Activated T-helper 1 cell treated with anti-CD3 and anti-CD28 coated beads, Interleukin-2, amount 50 U/mL, for 16 hours (primary cell): ENCODE data around the gene ANKRD33B.
"Not testable (repeated sequence)": the region's sequence is repeated elsewhere in the genome, so short reads cannot be mapped to it uniquely, and the experiment has no call there.

Experiments
- DNase-seq, 2 donors: peaks; one replicate each; pipeline ENCODE4 v3.0.0-alpha.2; 2020; ENCODE audit warnings: low read depth in 1 of 2, low spot score in 1 of 2

ANKRD33B gene

DNA sequence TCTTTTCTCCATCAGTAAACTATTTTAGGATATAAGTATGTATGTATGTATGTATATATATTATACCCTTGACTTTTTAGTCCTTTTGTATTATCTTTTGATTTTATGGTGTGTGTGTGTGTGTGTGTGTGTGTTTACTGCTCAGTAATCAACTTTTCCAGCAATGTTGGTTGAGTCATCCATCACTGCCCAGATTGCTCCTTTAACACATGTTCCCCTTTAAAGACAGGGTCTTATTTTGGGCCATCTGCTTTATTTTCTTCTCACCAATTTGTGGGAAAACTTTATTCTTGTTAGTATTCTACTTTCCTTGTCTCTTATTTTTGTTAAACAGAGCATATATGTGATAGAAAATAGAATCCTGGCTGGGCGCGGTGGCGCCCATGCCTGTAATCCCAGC lies 28.1 kb downstream of the ANKRD33B start:
- no peak for DNase-seq

DNA sequence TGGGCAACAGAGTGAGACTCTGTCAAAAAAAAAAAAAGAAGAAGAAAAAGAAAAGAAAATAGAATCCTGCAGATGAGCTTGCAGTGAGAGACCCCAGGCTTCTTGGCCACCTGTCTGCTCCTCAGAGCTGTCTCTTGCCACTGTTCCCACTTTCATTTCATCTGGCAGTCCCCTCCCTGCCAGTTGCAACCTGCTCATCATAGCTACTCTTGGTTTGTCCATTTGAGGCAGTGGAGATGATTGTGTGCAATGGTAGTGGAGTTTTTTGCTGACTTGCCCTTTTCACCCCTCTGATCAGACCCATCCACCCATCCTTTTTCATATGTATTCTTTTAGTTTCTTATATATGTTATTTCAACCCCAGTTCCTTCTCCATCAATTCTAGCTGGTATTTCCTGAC lies 28.7 kb downstream of the ANKRD33B start:
- no peak for DNase-seq

DNA sequence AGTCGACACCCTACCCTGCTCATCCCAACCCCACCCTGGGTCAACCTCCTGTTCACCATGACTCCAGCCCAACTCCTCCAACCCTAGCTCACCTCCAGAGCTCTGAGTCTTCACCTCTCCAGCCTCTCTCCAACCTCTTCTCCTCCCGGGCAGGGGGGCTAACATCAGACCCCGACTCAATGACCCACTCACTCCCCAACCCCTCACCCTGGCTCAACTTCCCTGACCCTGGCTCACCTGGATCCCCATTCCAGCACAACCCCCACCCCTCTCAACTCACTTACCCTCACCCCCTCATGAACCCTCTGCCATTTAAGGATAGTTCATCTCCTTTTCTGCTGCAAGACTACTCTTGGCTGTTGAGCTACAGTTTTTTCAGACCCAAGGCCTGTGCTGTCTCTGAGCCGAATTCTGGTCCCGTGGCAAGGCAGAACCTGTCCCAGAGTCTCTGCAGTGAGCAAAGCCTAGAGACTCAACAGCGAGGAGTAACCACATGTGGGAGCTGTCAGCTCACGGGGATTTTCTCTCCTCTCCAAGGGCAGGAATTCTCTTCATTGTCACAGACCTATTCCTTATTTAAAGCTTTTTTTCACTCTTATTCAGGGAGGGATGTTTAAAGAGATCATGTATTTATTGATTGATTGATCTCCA lies 29.8 kb downstream of the ANKRD33B start:
- DNase-seq = no peak

DNA sequence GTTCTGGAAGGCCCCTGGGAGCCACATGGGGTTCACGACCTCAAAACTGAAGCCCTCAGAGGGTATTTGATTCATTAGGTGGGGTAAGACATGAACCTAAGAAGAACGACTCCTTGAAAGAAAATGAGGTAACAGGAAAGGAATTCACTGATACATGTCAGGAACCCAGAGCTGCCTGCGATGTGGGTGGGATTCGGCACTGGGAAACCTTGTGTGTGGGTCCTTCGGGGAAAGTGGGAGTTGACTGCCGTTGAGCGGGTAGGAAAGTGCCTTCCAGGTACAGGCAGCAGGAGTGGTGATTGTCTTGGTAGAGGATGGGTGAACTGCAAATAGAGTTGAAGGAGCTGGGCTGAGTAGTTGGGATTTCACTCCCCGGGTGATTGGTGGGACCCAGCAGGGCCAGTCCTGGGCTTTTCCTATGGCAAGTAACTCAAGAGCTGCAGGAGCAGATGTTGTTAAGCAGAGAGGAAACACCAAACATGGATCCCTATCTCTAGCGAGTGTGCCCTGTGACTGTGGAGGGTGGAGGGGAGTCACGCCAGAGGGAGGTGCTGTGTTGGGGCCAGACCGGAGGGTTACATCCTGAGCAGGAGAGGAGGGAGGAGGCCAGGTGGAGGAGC lies 30.8 kb downstream of the ANKRD33B start:
- no peak for DNase-seq

DNA sequence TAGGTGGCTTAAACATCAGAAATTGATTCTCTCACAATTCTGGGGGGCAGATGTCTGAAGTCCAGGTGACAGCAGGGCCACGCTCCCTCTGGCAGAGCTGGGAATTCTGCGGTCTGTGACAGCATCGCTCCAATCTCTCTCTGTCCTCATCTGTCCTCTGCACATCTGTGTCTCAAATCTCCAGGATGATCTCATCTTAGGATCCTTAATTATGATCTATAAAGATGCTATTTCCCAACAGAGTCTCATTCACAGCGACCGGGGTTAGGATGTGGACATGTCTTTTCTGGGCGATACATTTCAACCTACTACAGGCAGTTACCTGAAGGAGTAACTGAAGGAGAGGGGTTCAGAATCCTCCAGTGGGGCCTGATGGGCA lies 31.4 kb downstream of the ANKRD33B start:
- DNase-seq = no peak

DNA sequence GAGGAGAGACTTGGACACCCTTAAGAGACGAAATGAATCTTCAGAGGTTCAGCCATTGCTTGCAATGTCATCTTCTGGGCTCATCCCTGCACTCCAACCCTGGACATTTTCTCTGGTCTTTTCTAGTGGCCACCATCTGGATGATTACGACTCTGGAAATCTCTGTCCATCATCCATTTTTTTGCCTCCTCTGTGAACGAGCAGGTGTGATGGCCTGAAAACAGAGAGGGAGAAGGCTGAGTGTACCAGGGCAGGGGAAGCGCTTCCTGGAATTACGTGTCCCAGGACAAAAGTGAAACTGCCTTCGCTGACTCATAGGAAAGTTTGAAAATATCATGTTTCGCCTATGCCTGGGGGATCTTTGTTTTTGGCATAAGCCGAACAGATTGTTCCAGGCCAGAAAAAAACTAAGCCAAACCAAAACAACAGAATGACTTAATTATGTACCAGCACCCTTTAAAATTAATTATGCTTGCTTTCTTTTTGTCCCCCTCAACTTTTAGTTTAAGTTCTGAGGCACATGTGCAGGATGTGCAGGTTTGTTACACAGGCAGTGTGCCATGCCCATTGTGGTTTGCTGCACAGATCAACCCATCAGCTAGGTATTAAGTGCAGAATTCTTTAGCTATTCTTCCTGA lies 31.9 kb downstream of the ANKRD33B start:
- peak in 1 of 2 donors; percentile 7 for DNase-seq

DNA sequence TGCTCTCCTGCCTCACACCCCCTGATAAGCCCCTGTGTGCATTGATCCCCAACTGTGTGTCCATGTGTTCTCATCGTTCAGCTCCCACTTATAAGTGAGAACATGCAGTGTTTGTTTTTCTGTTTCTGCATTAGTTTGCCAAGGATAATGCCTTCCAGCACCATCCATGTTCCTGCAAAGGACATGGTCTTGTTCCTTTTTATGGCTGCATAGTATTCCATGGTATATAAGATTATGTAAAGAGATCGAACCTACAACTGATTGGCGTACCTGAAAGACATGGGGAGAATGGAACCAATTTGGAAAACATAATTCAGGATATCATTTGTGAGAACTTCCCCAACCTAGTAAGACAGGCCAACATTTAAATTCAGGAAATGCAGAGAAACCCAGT lies 32.4 kb downstream of the ANKRD33B start:
- no peak for DNase-seq

DNA sequence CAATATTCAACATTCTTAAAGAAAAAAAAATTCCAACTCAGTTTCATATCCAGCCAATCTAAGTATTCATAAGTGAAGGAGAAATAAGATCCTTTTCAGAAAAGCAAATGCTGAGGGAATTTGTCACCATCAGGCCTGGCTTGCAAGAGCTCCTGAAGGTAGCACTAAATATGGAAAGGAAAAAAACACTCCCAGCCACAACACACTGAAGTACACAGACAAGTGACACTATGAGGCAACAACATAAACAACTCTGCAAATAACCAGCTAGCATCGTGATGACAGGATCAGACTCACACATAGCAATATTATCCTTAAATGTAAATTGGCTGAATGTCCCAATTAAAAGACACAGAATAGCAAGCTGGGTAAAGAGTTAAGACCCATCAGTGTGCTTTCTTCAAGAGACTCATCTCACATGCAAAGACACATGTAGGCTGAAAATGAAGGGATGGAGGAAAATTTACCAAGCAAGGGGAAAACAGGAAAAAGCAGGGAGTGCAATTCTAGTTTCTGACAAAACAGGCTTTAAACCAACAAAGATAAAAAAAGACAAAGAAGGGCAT lies 33.1 kb downstream of the ANKRD33B start:
- no peak for DNase-seq

DNA sequence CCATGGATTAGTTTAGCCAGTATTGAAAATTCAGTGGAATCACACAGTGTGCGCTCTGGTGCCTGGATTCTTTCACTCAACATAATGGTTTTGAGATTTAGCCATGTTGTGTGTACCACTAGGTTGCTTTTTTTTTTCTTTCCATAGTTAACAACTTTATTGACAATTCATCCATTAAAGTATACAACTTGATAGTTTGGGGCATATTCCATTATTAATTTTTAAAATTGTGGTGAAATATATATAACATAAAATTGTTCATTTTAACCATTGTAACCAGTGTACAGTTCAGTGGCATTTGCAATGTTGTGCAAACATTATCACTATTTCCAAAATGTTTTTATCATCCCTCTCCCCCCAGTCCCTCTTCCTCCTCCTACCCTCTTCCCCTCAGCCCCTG lies 35.2 kb downstream of the ANKRD33B start:
- no peak for DNase-seq

DNA sequence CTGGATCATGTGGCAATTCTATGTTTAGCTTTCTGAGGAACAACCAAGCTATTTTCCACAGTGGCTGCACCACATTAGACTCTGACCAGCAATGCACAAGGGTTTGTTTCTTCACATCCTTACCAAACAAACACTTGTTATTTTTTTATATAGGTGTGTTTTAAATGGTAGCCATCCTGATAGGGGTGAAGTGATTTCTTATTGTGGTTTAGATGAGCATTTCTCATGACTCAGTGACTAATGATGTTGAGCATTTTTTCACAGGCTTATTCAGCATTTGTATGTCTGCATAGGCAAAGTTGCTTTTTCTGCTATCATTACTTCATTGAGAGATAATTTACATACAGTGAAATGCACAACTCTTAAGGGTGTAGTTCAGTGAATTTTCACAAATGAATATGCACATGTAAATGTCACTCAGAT lies 36.0 kb downstream of the ANKRD33B start:
- no peak for DNase-seq

DNA sequence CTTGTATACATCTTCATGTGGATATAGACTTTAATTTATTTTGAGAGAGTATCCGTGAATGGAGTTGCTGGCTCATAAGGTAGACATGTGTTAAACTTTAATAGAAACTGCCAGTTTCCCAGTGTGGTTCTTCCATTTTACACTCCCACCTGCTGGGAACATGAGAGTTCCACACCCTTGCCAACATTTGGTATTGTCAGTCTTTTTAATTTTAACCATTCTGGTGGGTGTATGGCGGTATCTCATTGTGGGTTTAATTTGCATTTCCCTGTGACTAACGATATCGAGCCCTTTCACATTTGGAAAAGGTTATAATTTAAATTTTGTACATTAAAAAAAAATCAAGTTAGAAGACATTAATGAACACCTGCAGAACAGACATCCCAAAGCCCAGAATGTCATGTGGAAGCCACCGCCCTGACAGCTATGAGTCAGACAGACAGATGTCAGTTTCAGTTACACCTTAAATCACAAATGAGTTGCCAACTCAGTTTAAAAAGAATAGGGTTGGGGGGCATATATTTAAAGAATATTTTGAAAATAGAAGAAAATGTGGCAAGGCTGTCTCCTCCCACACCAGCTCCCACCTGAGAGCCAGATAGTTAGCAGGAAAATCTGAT lies 36.9 kb downstream of the ANKRD33B start:
- DNase-seq = no peak

DNA sequence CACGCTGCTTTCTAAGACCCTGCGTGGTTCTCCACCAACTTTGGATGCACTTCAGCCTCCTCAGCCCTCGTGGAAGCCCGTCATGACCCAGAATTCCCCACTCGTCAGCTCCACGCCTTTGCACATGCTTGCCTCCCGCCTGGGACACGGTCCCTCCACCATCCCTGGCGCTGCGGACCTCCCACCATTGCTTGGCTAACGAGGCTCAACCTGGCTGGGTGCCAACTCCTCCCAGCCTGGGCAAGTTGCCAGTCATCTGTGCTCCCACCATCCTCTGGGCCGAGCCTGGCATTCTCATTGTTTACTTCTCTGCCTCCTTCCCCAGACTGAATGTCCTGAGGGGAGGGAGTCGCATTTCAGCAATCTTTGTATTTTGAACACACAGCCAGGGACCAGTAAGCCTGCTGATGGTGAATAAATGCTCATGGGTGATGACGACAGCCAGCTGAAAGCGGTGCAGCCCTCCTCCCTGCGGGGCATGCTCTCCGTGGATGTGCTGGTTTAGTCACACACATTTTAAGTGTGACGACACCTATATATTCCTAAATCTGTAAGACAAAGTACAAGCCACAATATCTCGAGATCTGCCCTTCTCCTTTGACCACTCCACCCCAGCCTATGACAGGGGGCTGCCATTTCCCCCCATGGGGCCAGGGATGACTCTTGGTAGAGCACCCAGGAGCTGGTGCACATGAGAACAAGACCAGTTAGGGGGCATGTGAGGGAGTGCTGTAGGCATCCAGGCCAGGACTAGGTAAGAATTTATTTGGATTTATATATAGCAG lies 37.6 kb downstream of the ANKRD33B start:
- DNase-seq = no peak

DNA sequence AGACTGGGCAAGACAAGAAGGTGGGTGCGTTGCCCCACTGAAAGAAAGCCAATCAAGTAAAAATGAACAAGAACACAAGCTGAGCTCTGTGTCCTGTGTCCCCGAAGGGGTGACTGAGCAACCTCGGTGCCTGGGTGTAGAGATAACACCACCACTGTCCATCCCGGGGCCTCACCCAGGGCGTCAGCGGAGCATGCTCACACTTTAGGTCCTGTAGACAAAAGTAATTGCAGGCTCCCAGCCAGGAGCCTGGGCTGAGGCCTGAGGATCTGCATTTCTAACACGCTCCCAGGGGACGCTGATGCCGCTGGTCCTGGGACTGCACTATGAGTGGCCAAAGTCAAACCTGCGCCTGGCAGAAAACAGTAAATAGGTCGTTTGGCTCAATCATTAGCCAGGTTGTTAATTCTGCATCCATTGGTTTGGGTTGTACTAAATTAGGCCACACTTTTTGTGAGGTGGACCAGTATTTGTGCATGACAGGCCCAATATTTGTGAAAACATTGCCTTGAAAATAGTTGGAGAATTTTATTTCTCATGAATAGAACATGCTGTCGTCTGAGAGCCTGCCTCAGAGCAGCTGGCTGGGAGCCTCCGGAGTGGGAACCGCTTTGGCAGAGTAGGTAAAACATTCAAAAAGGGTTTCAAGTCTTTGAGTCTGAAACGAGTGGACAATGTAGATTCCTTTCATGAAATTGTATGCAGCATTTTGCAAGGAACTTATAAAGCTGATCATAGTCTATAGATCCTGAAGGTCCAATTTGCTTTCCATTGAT lies 38.3 kb downstream of the ANKRD33B start:
- no peak for DNase-seq

DNA sequence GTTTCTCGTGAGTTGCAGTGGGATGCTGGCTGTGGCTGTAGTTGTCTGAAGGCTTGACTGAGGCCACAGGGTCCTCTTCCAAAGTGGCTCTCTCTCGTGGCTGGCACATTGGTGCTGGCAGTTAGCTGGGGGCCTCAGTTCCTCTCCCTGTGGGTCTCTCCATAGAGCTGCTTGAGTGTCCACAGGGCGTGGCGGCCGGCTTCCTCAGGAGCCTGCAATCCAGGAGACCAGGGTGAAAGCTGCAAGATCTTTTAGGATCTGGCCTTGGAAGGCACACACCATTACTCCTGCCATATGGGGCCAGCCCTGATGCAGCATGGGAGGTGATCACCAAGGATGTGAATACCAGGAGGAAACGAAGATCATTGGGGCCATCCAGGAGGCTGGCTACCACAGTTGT lies 41.1 kb downstream of the ANKRD33B start:
- DNase-seq = no peak

DNA sequence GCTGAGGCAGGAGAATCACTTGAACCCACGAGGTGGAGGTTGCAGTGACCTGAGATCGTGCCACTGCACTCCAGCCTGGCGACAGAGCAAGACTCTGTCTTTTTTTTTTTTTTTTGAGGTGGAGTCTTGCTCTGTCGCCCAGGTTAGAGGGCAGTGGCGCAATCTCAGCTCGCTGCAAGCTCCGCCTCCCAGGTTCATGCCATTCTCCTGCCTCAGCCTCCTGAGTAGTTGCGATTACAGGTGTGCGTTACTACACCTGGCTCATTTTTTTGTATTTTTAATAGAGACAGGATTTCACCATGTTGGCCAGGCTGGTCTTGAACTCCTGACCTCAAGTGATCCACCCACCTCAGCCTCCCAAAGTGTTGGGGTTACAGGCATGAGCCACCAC lies 42.8 kb downstream of the ANKRD33B start:
- DNase-seq = not testable (repeated sequence)

DNA sequence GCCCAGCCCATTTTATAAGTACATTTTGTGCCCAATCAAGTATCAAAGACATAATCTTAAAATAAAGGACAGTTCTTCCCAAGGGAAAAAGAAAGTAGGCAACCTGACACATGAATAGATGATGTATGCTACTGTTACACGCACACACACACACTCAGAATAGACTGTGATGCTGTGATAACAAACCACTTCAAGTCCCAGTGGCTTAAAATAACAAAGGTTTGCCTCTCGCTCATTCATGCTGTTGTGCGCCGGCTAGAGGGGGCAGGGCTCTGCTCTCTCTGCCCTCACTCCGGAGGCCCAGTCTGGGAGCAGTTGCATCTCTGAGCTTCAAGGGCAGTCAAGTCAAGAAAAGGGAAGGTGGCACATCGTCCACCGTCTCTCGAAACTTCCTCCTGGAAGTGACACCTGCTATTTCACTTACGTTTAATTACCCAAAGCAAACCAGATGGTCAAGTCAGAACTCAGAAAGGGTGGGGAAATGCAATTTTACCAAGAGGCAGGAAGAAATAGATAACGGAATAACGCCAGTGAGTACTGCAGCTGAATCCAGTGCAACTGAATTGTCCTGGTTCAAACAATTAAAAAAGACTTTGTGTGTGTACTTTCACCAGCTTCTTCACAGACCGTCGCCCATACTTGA lies 43.3 kb downstream of the ANKRD33B start:
- no peak for DNase-seq

DNA sequence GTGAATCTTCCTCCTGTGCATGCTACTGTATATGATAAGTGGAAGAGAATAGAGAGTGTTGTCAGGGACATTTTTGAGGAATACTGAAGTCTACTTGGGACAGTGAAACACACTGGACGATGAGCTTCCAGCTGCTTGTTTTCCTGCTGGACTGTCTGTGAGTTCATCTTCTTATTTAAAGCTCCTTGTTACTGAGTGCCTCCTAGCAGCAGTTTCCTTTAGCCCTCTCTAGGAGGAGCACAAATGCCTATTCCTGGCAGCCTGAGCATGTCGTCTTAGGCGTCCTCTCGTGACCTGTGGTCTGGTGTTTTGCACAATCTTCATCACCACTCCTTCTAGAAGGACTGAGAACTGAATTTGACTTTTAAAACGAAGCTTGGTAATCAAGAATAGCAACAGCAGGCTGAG lies 43.8 kb downstream of the ANKRD33B start:
- DNase-seq = no peak

DNA sequence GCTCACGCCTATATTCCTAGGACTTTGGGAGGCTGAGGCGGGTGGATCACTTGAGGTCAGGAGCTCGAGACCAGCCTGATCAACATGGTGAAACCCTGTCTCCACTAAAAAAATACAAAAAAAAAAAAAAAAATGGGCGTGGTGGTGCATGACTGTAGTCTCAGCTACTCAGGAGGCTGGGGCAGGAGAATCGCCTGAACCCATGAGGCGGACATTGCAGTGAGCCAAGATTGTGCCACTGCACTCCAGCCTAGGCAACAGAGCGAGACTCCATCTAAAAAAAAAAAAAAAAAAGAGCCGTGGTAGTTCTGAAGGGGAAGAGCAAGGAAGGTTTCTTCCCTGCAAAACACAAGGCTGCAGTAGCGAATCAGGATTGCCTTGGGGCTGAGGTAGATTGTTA lies 44.2 kb downstream of the ANKRD33B start:
- not testable (repeated sequence) for DNase-seq

DNA sequence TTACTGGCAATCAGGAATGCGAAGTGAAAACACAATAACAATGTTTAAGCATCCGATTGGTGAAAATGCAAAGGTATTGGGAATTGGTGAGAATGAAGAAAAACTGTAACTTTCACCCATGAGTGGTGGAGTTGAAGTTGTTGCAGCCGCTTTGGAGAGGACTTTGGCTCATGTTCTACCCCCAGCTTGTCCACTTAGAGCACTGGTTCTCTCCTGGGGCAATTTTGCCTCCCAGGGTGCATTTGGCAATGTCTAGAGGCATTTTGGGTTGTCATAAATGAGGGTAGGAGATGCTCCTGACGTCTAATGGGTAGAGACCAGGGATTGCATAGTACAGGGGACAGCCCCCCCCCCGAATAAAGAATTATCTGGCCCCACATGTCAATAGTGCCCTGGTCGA lies 46.2 kb downstream of the ANKRD33B start:
- DNase-seq = no peak

DNA sequence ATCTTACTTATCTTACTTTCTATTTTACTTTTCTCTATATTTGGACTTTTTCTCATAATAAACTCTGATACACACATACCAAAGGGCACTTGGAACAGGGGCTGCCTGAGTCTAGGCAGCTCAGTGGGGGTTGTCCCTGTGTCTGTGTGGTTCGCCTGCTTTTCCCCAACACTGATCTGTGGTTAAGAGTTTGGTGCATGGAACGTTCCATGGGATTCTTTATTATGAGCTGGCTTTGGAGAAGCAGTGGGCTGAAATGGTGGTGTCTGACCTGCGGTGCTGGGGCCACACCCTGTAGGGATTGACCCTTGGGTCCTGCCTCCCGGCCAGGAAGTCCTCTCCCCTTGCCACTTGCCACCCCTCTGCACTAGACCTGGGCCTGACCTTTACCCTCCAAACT lies 47.4 kb downstream of the ANKRD33B start:
- DNase-seq = no peak
